Natural killer cell (primary cell): ENCODE results near the gene MTARC2. TPM values are rescaled to one million over a fixed set of nuclear protein-coding genes. Genes with fewer than 3 reads are reported as not detected.

ENCODE experiments used
- ATAC-seq, 3 donors: fragments of 150-1000 bp in 2 of 3; fragments of 200-7000 bp in 1 of 3; cut with Tn5 transposase; 1 replicate in 1 of 3; 2 replicates in 2 of 3; pipeline ENCODE4 v1.10.0; 2021; ENCODE audit warnings: mild to moderate bottlenecking in 2 of 3, moderate library complexity in 2 of 3
- DNase-seq, 2 donors: peaks; one replicate each; pipeline versions ENCODE4 v3.0.0 to v3.0.0-alpha.2; 2013 to 2021; ENCODE audit warnings: mixed read lengths in 1 of 2
- H3K27ac ChIP-seq: one replicate; pipeline ENCODE4 v1.5.1; 2013; ENCODE audit warnings: mild to moderate bottlenecking, low read length
- H3K27me3 ChIP-seq: one replicate; pipeline ENCODE4 v1.6.1; 2013; ENCODE audit warnings: low read length; ENCODE audit not compliant: control insufficient read depth, insufficient read depth
- H3K36me3 ChIP-seq: one replicate; pipeline ENCODE4 v1.6.1; 2013; ENCODE audit warnings: low read length; ENCODE audit not compliant: control insufficient read depth, insufficient read depth
- H3K4me1 ChIP-seq: one replicate; pipeline ENCODE4 v1.6.1; 2013; ENCODE audit warnings: low read length; ENCODE audit not compliant: control insufficient read depth, insufficient read depth
- H3K4me3 ChIP-seq: one replicate; pipeline ENCODE4 v1.5.1; 2013; ENCODE audit warnings: low read length
- H3K9me3 ChIP-seq: one replicate; pipeline ENCODE4 v1.6.1; 2013; ENCODE audit warnings: low read length; ENCODE audit not compliant: control insufficient read depth, insufficient read depth
- H3K27ac Mint-ChIP-seq, 2 donors: one replicate each; pipeline ENCODE4 v1.8.0; 2022; ENCODE audit warnings: mild to moderate bottlenecking in 2 of 2, mixed read lengths in 2 of 2, moderate library complexity in 1 of 2
- H3K27me3 Mint-ChIP-seq, 2 donors: one replicate each; pipeline ENCODE4 v1.8.0; 2022; ENCODE audit warnings: low read depth in 2 of 2, mixed read lengths in 2 of 2
- H3K36me3 Mint-ChIP-seq: one replicate; pipeline ENCODE4 v1.8.0; 2022; ENCODE audit warnings: mixed read lengths
- H3K4me1 Mint-ChIP-seq, 2 donors: one replicate each; pipeline ENCODE4 v1.8.0; 2022; ENCODE audit warnings: mixed read lengths in 2 of 2
- H3K4me3 Mint-ChIP-seq: one replicate; pipeline ENCODE4 v1.8.0; 2022; ENCODE audit warnings: mild to moderate bottlenecking, moderate library complexity, mixed read lengths
- H3K9me3 Mint-ChIP-seq, 2 donors: one replicate each; pipeline ENCODE4 v1.8.0; 2022; ENCODE audit warnings: mixed read lengths in 2 of 2
- WGBS: methylation state at CpG from one replicate; pipeline ENCODE4 v1.1.7; 2013; ENCODE audit warnings: missing lambda C conversion rate; ENCODE audit not compliant: insufficient coverage; 5-methylcytosine and 5-hydroxymethylcytosine counted together
- intact Hi-C: fragments of 100-400 bp; cut with micrococcal nuclease; formaldehyde crosslinking; loops from one replicate; pipeline ENCODE4 v1.14.2; 2022
- total RNA-seq, 4 donors: library from RNA; stranded (reverse); fragments of 120-200 nt in 1 of 4; gene quantifications; one replicate each; pipeline versions ENCODE4 v1.2.3 to v1.2.4, GENCODE V29; 2013 to 2022
- TF ChIP-seq, protein P1 (sequence below): fragments of 200-600 bp; IDR thresholded peaks from one replicate; pipeline ENCODE4 v1.8.0; 2022; ENCODE audit warnings: antibody characterized with exemption

The MTARC2 gene
- total RNA-seq, 3 donors from 2014 or later (not counting 1 experiment from before 2014, with no cell fraction given) = 0.33 to 1.7 (median 0.45) TPM

DNA sequence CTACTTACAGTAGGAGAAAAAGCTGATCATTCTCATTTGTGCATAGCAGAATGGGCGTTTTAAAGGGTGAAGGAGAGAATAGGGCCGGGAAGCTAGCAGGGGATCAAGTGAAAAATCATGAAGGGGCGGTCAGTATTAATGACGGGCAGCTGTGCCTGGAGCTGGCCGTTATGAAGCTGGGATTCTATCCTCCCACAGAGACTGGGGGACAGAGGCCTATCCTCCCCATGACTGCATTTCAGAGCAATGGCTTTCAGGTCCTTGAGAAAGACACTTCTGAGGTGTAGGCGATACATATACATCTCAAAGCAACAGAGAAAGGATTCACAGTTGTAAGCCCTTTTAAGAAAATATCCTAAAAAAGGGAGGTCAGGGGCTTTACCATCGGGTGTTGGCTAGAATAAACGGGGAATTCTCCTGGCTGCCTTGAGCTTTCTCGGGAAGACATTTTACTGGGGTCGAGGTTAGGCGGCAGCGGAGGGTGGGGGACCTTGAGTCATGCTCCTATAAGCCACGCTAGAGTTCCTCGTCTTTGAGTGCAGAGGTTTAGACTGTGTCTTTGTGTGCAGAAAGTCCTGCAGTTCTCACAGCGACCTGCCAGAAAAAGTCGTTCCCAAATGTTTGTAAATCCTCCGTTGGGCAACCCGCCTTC lies 559 bp upstream of the MTARC2 start:
- ATAC-seq (peak in 1 of 3 donors; percentile 16), DNase-seq (no peak)
- H3K27me3 Mint-ChIP-seq = peaks cover 50 to 60% of the 10 kb centered on the region in 2 donors
- no peak overlapping the region for H3K27ac Mint-ChIP-seq
- peak overlapping the region; percentile 79 for H3K4me3 Mint-ChIP-seq
- TF ChIP-seq, protein P1, sequence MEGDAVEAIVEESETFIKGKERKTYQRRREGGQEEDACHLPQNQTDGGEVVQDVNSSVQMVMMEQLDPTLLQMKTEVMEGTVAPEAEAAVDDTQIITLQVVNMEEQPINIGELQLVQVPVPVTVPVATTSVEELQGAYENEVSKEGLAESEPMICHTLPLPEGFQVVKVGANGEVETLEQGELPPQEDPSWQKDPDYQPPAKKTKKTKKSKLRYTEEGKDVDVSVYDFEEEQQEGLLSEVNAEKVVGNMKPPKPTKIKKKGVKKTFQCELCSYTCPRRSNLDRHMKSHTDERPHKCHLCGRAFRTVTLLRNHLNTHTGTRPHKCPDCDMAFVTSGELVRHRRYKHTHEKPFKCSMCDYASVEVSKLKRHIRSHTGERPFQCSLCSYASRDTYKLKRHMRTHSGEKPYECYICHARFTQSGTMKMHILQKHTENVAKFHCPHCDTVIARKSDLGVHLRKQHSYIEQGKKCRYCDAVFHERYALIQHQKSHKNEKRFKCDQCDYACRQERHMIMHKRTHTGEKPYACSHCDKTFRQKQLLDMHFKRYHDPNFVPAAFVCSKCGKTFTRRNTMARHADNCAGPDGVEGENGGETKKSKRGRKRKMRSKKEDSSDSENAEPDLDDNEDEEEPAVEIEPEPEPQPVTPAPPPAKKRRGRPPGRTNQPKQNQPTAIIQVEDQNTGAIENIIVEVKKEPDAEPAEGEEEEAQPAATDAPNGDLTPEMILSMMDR = no peak
- no peaks in the 10 kb centered on the region for H3K9me3 Mint-ChIP-seq
- 41% methylated on average over 18 of the region's 18 CpGs for WGBS
- Histone ChIP-seq H3K4me3 (peak overlapping the region; percentile 19), H3K36me3 (no peaks in the 10 kb centered on the region), H3K4me1 (peaks cover 10% of the 10 kb centered on the region), H3K9me3 (no peaks in the 10 kb centered on the region), H3K27ac (no peak overlapping the region), H3K27me3 (peaks cover 29% of the 10 kb centered on the region)
- H3K4me1 Mint-ChIP-seq = peaks cover 6 to 9% of the 10 kb centered on the region in 2 donors
- H3K36me3 Mint-ChIP-seq = no peaks in the 10 kb centered on the region
- intact Hi-C loops = no loop called here

DNA sequence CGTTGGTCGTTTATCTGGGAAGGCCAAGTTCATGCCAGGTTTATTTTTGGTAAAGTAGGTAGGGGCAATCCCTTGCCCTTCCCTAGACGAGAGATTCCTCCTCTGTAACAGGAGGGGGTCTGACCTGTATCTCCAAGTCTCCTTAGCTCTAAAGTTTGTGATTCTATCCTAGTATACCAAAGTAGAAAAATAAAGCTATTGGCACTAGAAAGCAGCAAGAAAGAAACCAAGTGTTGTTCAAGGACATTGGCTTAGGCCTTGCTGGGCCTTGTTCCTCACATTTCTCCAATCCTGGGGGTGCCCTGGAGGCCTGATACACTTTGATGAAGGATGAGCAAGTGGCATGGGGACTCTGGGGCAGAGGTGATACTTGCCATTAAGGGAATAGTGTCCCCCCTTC lies 814 bp downstream of the MTARC2 start:
- ATAC-seq = no peak
- peak overlapping the region; percentile 75 for H3K4me3 Mint-ChIP-seq
- TF ChIP-seq, protein P1 = no peak
- H3K27ac ChIP-seq = no peak overlapping the region
- H3K36me3 ChIP-seq = no peaks in the 10 kb centered on the region
- H3K4me3 ChIP-seq = no peak overlapping the region
- peaks cover 6 to 9% of the 10 kb centered on the region in 2 donors for H3K4me1 Mint-ChIP-seq
- no peaks in the 10 kb centered on the region for H3K9me3 ChIP-seq
- H3K27me3 ChIP-seq = peaks cover 29% of the 10 kb centered on the region
- no peaks in the 10 kb centered on the region for H3K9me3 Mint-ChIP-seq
- H3K27ac Mint-ChIP-seq = no peak overlapping the region
- peaks cover 10% of the 10 kb centered on the region for H3K4me1 ChIP-seq
- 31% methylated on average over 3 of the region's 3 CpGs for WGBS
- no peak for DNase-seq
- intact Hi-C loops = no loop called here
- no peaks in the 10 kb centered on the region for H3K36me3 Mint-ChIP-seq
- peaks cover 47 to 56% of the 10 kb centered on the region in 2 donors for H3K27me3 Mint-ChIP-seq

DNA sequence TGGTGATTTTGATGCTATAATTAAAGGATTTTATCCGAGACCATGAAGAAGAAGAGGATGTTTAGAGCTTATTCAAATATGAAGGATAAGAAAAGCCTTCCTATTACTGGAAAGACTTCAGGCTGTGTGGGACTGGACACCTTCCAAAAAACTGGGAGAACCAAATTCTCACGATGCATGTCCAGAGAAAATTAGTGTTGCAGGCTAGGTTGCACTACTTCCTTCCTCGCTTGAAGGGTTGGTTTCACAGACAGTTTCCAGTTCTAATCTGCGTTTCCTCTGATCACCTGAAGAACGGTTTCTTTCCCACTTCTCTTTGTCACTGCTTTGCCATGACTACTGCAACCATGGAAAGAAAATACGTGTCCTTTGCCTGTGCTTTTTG lies 2.0 kb downstream of the MTARC2 start:
- intact Hi-C loops = no loop called here
- H3K27ac ChIP-seq = no peak overlapping the region
- H3K4me3 ChIP-seq = no peak overlapping the region
- no peaks in the 10 kb centered on the region for H3K9me3 ChIP-seq
- H3K27me3 Mint-ChIP-seq = peaks cover 46 to 49% of the 10 kb centered on the region in 2 donors
- H3K4me1 Mint-ChIP-seq = peaks cover 6 to 9% of the 10 kb centered on the region in 2 donors
- DNase-seq (no peak), ATAC-seq (no peak)
- H3K27ac Mint-ChIP-seq = no peak overlapping the region
- no peaks in the 10 kb centered on the region for H3K9me3 Mint-ChIP-seq
- H3K4me3 Mint-ChIP-seq = no peak overlapping the region
- TF ChIP-seq, protein P1 = no peak
- no peaks in the 10 kb centered on the region for H3K36me3 Mint-ChIP-seq
- H3K4me1 ChIP-seq = peaks cover 10% of the 10 kb centered on the region
- 65% methylated on average over 6 of the region's 6 CpGs for WGBS
- no peaks in the 10 kb centered on the region for H3K36me3 ChIP-seq
- H3K27me3 ChIP-seq = peaks cover 29% of the 10 kb centered on the region

DNA sequence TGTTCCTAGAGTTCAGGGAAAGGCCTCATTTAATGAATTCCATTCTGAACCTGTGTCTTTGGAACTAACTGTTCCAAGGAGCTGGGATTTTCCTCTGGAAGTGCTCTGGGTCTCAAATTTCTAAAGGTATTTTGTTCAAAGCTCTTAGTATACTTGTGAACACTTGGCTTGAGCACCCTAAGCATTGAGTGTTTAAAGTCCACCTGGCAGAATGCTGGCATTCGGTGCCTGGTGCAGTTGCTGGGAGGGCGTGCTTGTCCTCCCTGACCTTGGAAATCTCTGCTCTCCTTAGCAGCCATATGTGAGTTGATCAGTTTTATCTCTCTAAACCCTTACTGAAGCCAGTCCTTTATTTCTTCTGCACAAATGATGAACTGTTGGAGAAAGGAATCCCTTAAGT lies 3.0 kb downstream of the MTARC2 start:
- peaks cover 6 to 9% of the 10 kb centered on the region in 2 donors for H3K4me1 Mint-ChIP-seq
- intact Hi-C loops = no loop called here
- no peak overlapping the region for H3K27ac ChIP-seq
- peaks cover 29% of the 10 kb centered on the region for H3K27me3 ChIP-seq
- no peaks in the 10 kb centered on the region for H3K9me3 ChIP-seq
- peaks cover 10% of the 10 kb centered on the region for H3K4me1 ChIP-seq
- WGBS = 100% methylated on average over 2 of the region's 2 CpGs
- DNase-seq (no peak), ATAC-seq (no peak)
- peaks cover 44 to 47% of the 10 kb centered on the region in 2 donors for H3K27me3 Mint-ChIP-seq
- TF ChIP-seq, protein P1 = no peak
- no peaks in the 10 kb centered on the region for H3K36me3 Mint-ChIP-seq
- H3K4me3 Mint-ChIP-seq = no peak overlapping the region
- H3K4me3 ChIP-seq = no peak overlapping the region
- no peaks in the 10 kb centered on the region for H3K9me3 Mint-ChIP-seq
- no peaks in the 10 kb centered on the region for H3K36me3 ChIP-seq
- no peak overlapping the region for H3K27ac Mint-ChIP-seq
